ENCODE data around the gene SPI1. TPM values are rescaled to one million over a fixed set of nuclear protein-coding genes. Genes with fewer than 3 reads are reported as not detected.

The SPI1 gene
- total RNA-seq, 1 experiment from 2014 or later: not detected

DNA sequence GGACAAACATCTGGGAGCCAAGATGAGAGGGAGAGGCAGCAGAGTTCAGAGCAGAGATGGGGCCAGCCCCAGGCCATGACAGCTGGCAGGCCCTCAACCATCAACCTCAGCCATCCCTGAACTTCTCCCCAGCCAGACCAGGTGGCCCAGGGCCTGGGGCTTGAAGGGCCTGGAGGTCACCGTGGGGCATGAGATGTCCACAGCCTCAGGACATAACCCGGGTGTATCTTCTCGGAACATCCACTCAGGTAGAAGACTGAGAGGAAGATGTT is 17.6 kb upstream of the SPI1 start:
- no peaks in the 10 kb centered on the region for H3K79me1 ChIP-seq (ENCODE audit: insufficient read depth, low read depth, low read length, poor library complexity, severe bottlenecking)
- H3K23ac ChIP-seq (ENCODE audit: insufficient read length, low read depth, low read length): no peak overlapping the region
- H2AK5ac ChIP-seq (ENCODE audit: insufficient read length, low read length): no peak overlapping the region
- H2BK15ac ChIP-seq (ENCODE audit: low read depth, low read length): no peak overlapping the region
- H2BK5ac ChIP-seq (ENCODE audit: insufficient read length, low read length): no peak overlapping the region
- H3T11ph ChIP-seq (ENCODE audit: low read length): no peak overlapping the region
- TF ChIP-seq, protein P1, sequence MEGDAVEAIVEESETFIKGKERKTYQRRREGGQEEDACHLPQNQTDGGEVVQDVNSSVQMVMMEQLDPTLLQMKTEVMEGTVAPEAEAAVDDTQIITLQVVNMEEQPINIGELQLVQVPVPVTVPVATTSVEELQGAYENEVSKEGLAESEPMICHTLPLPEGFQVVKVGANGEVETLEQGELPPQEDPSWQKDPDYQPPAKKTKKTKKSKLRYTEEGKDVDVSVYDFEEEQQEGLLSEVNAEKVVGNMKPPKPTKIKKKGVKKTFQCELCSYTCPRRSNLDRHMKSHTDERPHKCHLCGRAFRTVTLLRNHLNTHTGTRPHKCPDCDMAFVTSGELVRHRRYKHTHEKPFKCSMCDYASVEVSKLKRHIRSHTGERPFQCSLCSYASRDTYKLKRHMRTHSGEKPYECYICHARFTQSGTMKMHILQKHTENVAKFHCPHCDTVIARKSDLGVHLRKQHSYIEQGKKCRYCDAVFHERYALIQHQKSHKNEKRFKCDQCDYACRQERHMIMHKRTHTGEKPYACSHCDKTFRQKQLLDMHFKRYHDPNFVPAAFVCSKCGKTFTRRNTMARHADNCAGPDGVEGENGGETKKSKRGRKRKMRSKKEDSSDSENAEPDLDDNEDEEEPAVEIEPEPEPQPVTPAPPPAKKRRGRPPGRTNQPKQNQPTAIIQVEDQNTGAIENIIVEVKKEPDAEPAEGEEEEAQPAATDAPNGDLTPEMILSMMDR (conservative IDR thresholded peaks at IDR 0.05): no peak
- no peak for DNase-seq
- no peak overlapping the region for H2BK20ac ChIP-seq (ENCODE audit: low read depth, low read length, poor library complexity, severe bottlenecking)
- no peak overlapping the region for H3K4me3 Mint-ChIP-seq
- no CpG with 5 or more reads among the region's 3 CpGs for WGBS (ENCODE audit: extremely low coverage, insufficient read length, low lambda C conversion rate)
- no peaks in the 10 kb centered on the region for H3K36me3 Mint-ChIP-seq (ENCODE audit: insufficient read depth in 1 of 3, low read depth in 3 of 3)
- H3K23me2 ChIP-seq (ENCODE audit: insufficient read length, low read depth, low read length, poor library complexity, severe bottlenecking): peaks cover 4% of the 10 kb centered on the region
- no peak overlapping the region for H3K4me2 ChIP-seq (ENCODE audit: insufficient read depth, insufficient read length, low read length)
- H3K27me3 ChIP-seq (ENCODE audit: insufficient read depth, low read length): no peaks in the 10 kb centered on the region
- no peak overlapping the region for H3K27ac Mint-ChIP-seq
- H3K56ac ChIP-seq (ENCODE audit: insufficient read length, low read depth, low read length): no peak overlapping the region
- no peak overlapping the region for H3K4ac ChIP-seq (ENCODE audit: low read depth, low read length)
- H2BK12ac ChIP-seq (ENCODE audit: insufficient read length, low read depth, low read length): no peak overlapping the region
- no peaks in the 10 kb centered on the region; the same call in 1 of the 2 replicates for H3K4me1 ChIP-seq (ENCODE audit: insufficient read depth, low read length)
- no peaks in the 10 kb centered on the region; the same call in 1 of the 2 replicates for H3K27me3 Mint-ChIP-seq (ENCODE audit: low read depth)
- H3K9ac ChIP-seq (ENCODE audit: extremely low read depth, insufficient read length, low read length): no peak overlapping the region
- H3K27ac ChIP-seq (ENCODE audit: insufficient read length, low read depth, low read length): no peak overlapping the region
- H2BK120ac ChIP-seq (ENCODE audit: low read depth, low read length, poor library complexity, severe bottlenecking): no peak overlapping the region
- no peak overlapping the region for H3K18ac ChIP-seq (ENCODE audit: insufficient read length, low read depth, low read length)
- no peak overlapping the region for H2AFZ ChIP-seq (ENCODE audit: low read length)
- H4K91ac ChIP-seq (ENCODE audit: insufficient read length, low read depth, low read length): no peak overlapping the region
- no peak overlapping the region for H3K14ac ChIP-seq (ENCODE audit: insufficient read depth, low read length)
- H3K79me2 ChIP-seq (ENCODE audit: insufficient read depth, low read length): no peaks in the 10 kb centered on the region
- no peak overlapping the region for H4K8ac ChIP-seq (replicated peaks; ENCODE audit: insufficient read length, low read depth, low read length)
- H3K9me3 ChIP-seq (ENCODE audit: control insufficient read depth, low read depth, low read length): no peaks in the 10 kb centered on the region
- peaks cover 20 to 23% of the 10 kb centered on the region in 2 experiments for H3K4me1 Mint-ChIP-seq
- H4K5ac ChIP-seq (ENCODE audit: insufficient read length, low read depth, low read length): no peak overlapping the region
- H4K20me1 ChIP-seq (ENCODE audit: control insufficient read depth, insufficient read depth, insufficient read length): no peaks in the 10 kb centered on the region
- no peaks in the 10 kb centered on the region; a peak in 1 of 5 replicates for H3K9me3 Mint-ChIP-seq
